Heart left ventricle (tissue), 16 donors: Measurements from ENCODE around the gene ARFGAP2. TPM values are rescaled to one million over a fixed set of nuclear protein-coding genes. Genes with fewer than 3 reads are reported as not detected.

ENCODE experiments used
- ATAC-seq, 4 donors: fragments of 200-7000 bp; cut with Tn5 transposase; one replicate each; pipeline ENCODE4 v1.9.1; 2020 to 2022; ENCODE audit warnings: moderate library complexity in 4 of 4, mild to moderate bottlenecking in 3 of 4, moderate number of reproducible peaks in 1 of 4
- DNase-seq, 5 donors: peaks; one replicate each; pipeline ENCODE4 v3.0.0-alpha.2; 2020
- H3K27ac ChIP-seq, 12 donors: fragments of 200-600 bp; sonication (generic) in 4 of 12; one replicate each; pipeline versions ENCODE4 v1.5.0 to v1.8.0; 2016 to 2022; ENCODE audit warnings: mild to moderate bottlenecking in 2 of 12
- H3K27me3 ChIP-seq, 9 donors: fragments of 200-600 bp; sonication (generic) in 2 of 9; one replicate each; pipeline versions ENCODE4 v1.5.1 to v1.8.0; 2016 to 2022; ENCODE audit warnings: mild to moderate bottlenecking in 3 of 9
- H3K36me3 ChIP-seq, 9 donors: fragments of 200-600 bp; sonication (generic) in 2 of 9; one replicate each; pipeline versions ENCODE4 v1.5.0 to v1.8.0; 2018 to 2022; ENCODE audit warnings: mild to moderate bottlenecking in 2 of 9
- H3K4me1 ChIP-seq, 12 donors: fragments of 200-600 bp; sonication (generic) in 4 of 12; one replicate each; pipeline versions ENCODE4 v1.5.0 to v1.8.0; 2016 to 2022; ENCODE audit warnings: mild to moderate bottlenecking in 3 of 12
- H3K4me3 ChIP-seq, 12 donors: fragments of 200-600 bp; sonication (generic) in 4 of 12; one replicate each; pipeline versions ENCODE4 v1.5.0 to v1.8.0; 2017 to 2022; ENCODE audit warnings: mild to moderate bottlenecking in 9 of 12, moderate library complexity in 4 of 12
- H3K9me3 ChIP-seq, 12 donors: fragments of 200-600 bp; sonication (generic) in 4 of 12; one replicate each; pipeline versions ENCODE4 v1.5.0 to v1.8.0; 2016 to 2022; ENCODE audit warnings: mild to moderate bottlenecking in 1 of 12
- CTCF ChIP-seq, 12 donors: fragments of 200-600 bp; sonication (generic) in 4 of 12; IDR thresholded peaks; one replicate each; pipeline versions ENCODE4 v1.5.0 to v1.8.0; 2018 to 2022; ENCODE audit warnings: antibody characterized with exemption in 12 of 12, mild to moderate bottlenecking in 5 of 12
- POLR2A ChIP-seq, 2 donors: fragments of 450-650 bp; IDR thresholded peaks; one replicate each; pipeline ENCODE4 v1.6.1; 2017; ENCODE audit warnings: antibody characterized with exemption in 2 of 2, mild to moderate bottlenecking in 2 of 2, moderate library complexity in 2 of 2
- WGBS, 4 donors: extraction: QIAGEN DNeasy Blood & Tissue Kit in 2 of 4; methylation state at CpG; one replicate each; pipeline versions ENCODE4 v1.1.5 to v1.1.7; 2013 to 2018; 5-methylcytosine and 5-hydroxymethylcytosine counted together
- intact Hi-C, 10 donors: fragments of 100-400 bp; cut with DNase I; formaldehyde crosslinking; loops; one replicate each; pipeline versions ENCODE4 v1.11.1 to v1.14.2; 2022
- polyA plus RNA-seq, 2 donors: library from polyadenylated mRNA; stranded (reverse); fragments of 200-250 nt; gene quantifications; one replicate each; pipeline ENCODE4 v1.2.3, GENCODE V29; 2013
- total RNA-seq, 9 donors: library from RNA; depleted of rRNA in 2 of 9; stranded (reverse); fragments of >200 nt in 2 of 9; fragmentation: NEBNext Ultra II Directional in 3 of 9; extraction: Animal tissue kit (Norgen Biotek cat#: 25700) in 3 of 9; gene quantifications; one replicate each; pipeline versions ENCODE4 v1.1.0 to v1.2.4, GENCODE V29; 2016 to 2023
- donor health status: ischemic (EF 13 %, LVEDD 7.1; RV severe dilation, severe dysfunction).
- donor health status: healthy with polysubstance abuse.
- donor health status: DM: no; HTN: yes; CAD: no.
- donor health status: DM: no; HTN: no; CAD: no.
- donor health status: ischemic (EF 25% LVEDD 6.9; RV normal size, moderate dysfunction).
- donor health status: ischemic (EF 25% LVEDD 5.7; RV mildly dilated, moderate dysfunction).
- donor health status: healthy.
- donor health status: DM: yes; HTN: yes; CAD: no.
- donor health status: ischemic (EF 35%, LVEDD 5.7; RV mildly dilated, moderate dysfunction).
- donor health status: nonischemic (EF 11% LVEDD 7.7; RV severe dilation, severe dysfunction).
- donor health status: DM: yes; HTN: yes; CAD: no.
- donor health status: PGD.
- donor health status: ischemic (EF 29% LVEDD 5.4; RV normal size, mild dysfunction).
- donor health status: nonischemic (EF 23%, LVEDD 6.1; RV moderate dilation, normal function).

ARFGAP2 gene
- total and polyA plus RNA-seq, 11 donors, result 47.5 to 96.1 (median 61.3) TPM

GRCh38 chr11:47144541-47144940 is 32.1 kb downstream of the ARFGAP2 start:
- ATAC-seq (no peak), DNase-seq (no peak)
- TF ChIP-seq POLR2A (IDR thresholded peaks at IDR 0.05), result no peak
- TF ChIP-seq CTCF (IDR thresholded peaks at IDR 0.05), result no peak
- Histone ChIP-seq H3K4me3 (no peak overlapping the region), H3K27ac (no peak overlapping the region), H3K27me3 (no peaks in the 10 kb centered on the region), H3K36me3 (no peaks in the 10 kb centered on the region), H3K4me1 (peaks cover 0 to 26% (median 16%) of the 10 kb centered on the region in 12 donors), H3K9me3 (no peaks in the 10 kb centered on the region)
- intact Hi-C loops, result loop anchor here in 1 of 10 donors (5.0 kb wide), 1 partner anchor 227 kb away; the partner anchor contains the start of gene LRP4
- 87 to 93% (median 90%) methylated on average over 3 of the region's 3 CpGs for WGBS, 4 donors

- H3K4me1 ChIP-seq, result peaks cover 0 to 15% (median 6%) of the 10 kb centered on the region in 12 donors
- DNase-seq (peak in 4 of 5 donors; percentile 42 to 69 (median 56)), ATAC-seq (peak; percentile 68 to 97 (median 90))
- H3K36me3 ChIP-seq, result peaks cover 0 to 2% (median 0%) of the 10 kb centered on the region in 9 donors
- no peaks in the 10 kb centered on the region for H3K9me3 ChIP-seq
- no peaks in the 10 kb centered on the region for H3K27me3 ChIP-seq
- H3K4me3 ChIP-seq, result no peak overlapping the region
- TF ChIP-seq CTCF (IDR thresholded peaks at IDR 0.05), result no peak
- TF ChIP-seq POLR2A (IDR thresholded peaks at IDR 0.05), result no peak
- 26 to 57% (median 48%) methylated on average over 3 of the region's 3 CpGs for WGBS, 4 donors
- peak overlapping the region in 3 of 12 donors; percentile 41 to 58 (median 49) for H3K27ac ChIP-seq
- intact Hi-C loops, result loop anchor here in 1 of 10 donors (5.0 kb wide), 1 partner anchor 226 kb away; the partner anchor contains the start of gene LRP4
Observed at GRCh38 chr11:47143322-47143721, 33.4 kb downstream of the ARFGAP2 start.

- intact Hi-C loops, result loop anchor here in 1 of 10 donors (5.0 to 10.0 kb wide), 2 partner anchors 65 to 223 kb away; partner anchors contain the start of gene LRP4
- H3K27me3 ChIP-seq, result no peaks in the 10 kb centered on the region
- TF ChIP-seq POLR2A (IDR thresholded peaks at IDR 0.05), result no peak
- no peak for TF ChIP-seq CTCF (IDR thresholded peaks at IDR 0.05)
- ATAC-seq (no peak), DNase-seq (no peak)
- H3K27ac ChIP-seq, result no peak overlapping the region
- peaks cover 0 to 15% (median 5%) of the 10 kb centered on the region in 12 donors for H3K4me1 ChIP-seq
- no peaks in the 10 kb centered on the region for H3K9me3 ChIP-seq
- no peak overlapping the region for H3K4me3 ChIP-seq
- peaks cover 0 to 14% (median 10%) of the 10 kb centered on the region in 9 donors for H3K36me3 ChIP-seq
- 83 to 88% (median 88%) methylated on average over 4 of the region's 4 CpGs for WGBS, 4 donors
Observed at GRCh38 chr11:47139878-47140277, 36.8 kb downstream of the ARFGAP2 start.

- intact Hi-C loops, result loop anchor here in 1 of 10 donors (10.0 kb wide), 1 partner anchor 63 kb away; no protein-coding TSS in a partner anchor
- H3K36me3 ChIP-seq, result peaks cover 0 to 14% (median 10%) of the 10 kb centered on the region in 9 donors
- H3K4me1 ChIP-seq, result peaks cover 0 to 2% (median 0%) of the 10 kb centered on the region in 12 donors
- TF ChIP-seq CTCF (IDR thresholded peaks at IDR 0.05) (no peak), POLR2A (IDR thresholded peaks at IDR 0.05) (no peak)
- H3K27me3 ChIP-seq, result no peaks in the 10 kb centered on the region
- no peak overlapping the region for H3K4me3 ChIP-seq
- ATAC-seq (no peak), DNase-seq (no peak)
- no peak overlapping the region for H3K27ac ChIP-seq
- WGBS, 4 donors, result 95 to 98% (median 97%) methylated on average over 2 of the region's 2 CpGs
- no peaks in the 10 kb centered on the region for H3K9me3 ChIP-seq
Observed at GRCh38 chr11:47137476-47137875, 39.2 kb downstream of the ARFGAP2 start.
